ENCODE results near the gene SEMA6A.

SEMA6A gene

GRCh38 chr5:116428413-116428812, 146.2 kb downstream of the SEMA6A start:
- no peak for DNase-seq

DNA sequence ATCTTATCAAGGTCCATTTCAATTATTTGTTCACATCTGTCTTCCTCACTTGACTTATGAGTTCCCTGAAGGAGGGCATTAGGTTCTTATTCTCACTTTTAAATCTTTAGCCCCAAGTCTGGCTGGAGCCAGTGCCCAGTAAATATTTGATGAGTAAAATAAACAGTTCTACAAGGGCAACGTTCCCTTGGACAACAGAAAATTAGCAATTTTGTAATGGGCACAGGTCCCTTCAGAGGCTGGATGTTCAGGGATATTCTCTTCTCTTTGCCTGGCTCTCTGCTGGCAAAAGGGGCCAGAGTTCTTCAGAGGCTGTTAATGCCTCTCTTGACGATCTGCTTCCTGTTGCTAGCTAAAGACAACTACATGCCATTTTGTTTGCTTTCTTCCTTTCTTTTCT, 149.7 kb downstream of the SEMA6A start:
- no peak for DNase-seq

- no peak for DNase-seq
Measured at GRCh38 chr5:116424258-116424615, 150.4 kb downstream of the SEMA6A start.

GRCh38 chr5:116423587-116424257, 150.9 kb downstream of the SEMA6A start:
- DNase-seq, result no peak

- DNase-seq, result no peak
Measured at GRCh38 chr5:116423141-116423540, 151.5 kb downstream of the SEMA6A start.

- DNase-seq, result no peak
Measured at GRCh38 chr5:116421080-116421629, 153.5 kb downstream of the SEMA6A start.

DNA sequence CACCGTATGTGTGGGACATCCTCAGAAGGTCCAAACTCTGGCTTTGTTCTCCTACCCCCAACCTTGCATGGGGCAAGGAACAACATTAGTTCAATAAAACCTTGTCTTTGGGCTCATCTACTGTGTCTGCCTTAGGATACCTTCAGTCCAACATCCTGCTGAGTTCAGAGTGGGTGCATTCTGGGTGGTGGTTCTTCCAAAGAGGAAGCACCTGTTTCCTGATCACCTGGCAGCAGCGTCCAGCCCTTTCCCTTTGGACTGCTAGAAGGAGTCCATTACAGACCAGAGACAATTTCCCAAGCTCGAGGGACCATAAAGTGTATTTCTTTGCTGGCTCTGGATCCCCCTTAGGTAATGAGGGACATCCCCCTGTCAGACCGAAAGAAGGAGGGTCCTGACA, 154.1 kb downstream of the SEMA6A start:
- no peak for DNase-seq

DNA sequence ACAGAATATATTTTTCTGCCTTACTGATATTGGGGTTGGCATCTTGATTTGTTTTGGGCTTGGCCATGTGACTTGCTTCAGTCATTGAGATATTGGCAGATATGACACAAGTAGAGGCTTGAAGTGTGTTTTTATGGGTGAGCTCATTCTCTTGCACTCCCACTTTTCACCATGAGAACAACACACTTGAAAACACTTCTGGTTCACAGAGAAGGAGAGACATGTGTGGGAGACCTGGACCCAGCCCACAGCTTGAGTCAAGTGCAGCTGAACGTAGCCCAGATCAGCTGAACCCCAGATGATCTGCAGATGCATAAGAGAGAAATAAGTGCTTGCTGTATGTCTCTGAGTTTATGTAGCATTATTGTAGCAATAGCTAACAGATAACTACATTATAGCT, 155.4 kb downstream of the SEMA6A start:
- no peak for DNase-seq

GRCh38 chr5:116418774-116419173, 155.8 kb downstream of the SEMA6A start:
- DNase-seq, result no peak

DNA sequence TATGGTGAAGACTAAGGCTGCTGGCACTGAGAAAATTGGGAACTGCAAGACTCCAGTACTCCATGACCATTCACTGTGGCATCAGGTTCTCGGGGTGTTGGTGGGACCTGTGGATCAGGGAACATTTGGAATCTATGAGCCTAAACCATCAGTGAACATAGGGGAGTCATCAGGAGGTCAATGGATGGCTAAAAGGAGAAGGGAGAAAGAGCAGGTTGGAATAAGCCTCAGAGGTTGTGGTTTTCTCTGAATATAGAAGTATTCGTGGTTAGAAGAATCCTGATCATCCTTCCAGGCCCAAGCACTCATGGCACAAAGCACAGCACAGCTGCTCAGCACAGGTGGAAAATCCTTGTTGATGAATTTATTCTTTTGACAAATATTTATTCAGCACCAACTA, 156.6 kb downstream of the SEMA6A start:
- no peak for DNase-seq

- no peak for DNase-seq
Measured at GRCh38 chr5:116415989-116416388, 158.6 kb downstream of the SEMA6A start.

DNA sequence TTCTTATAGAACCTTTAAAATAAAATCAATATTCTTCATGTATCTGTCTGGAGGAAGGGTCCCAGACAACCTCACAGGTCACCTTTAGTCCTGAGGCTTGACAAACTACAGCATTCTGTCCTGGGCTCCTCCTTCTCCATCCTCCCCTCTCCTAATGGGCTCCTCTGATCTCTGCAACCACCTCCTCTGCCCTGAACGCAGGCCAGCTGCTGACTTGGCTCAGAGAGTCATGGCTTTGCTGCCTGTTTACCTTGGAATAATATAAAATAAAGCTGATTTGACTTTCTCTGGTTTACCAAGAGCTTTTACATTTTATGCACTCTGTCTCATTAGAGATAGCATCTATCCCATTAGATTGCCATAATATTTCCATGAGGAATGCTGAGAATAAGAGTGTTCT, 159.4 kb downstream of the SEMA6A start:
- no peak for DNase-seq

GRCh38 chr5:116411101-116411571, 163.5 kb downstream of the SEMA6A start:
- no peak for DNase-seq

DNA sequence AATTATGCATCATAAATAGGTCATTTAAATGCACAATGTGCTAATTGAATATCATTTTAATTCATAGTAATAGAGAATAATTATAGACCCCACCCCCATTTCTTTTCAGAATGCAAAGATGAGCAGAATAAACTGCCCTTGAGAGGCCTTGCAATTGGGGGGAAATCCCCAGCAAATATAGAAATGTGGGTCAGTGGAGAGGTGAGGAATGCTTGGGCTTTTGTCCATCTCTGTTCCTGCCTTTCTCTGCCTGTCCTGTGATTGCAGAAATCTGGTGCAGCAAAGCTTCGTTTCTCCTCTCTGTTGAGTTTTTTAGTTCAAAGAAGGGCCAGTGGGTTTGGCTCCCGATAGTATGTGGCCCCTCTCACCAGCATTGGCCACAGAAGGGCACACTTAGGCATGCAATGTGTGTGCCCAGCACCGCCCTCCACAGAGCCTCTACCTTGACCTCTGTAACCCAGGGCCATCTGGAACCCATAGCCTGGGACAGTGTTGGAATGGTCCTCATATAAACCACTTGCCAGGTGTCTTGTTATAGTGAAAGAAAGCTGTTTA, 164.2 kb downstream of the SEMA6A start:
- DNase-seq, result no peak

- DNase-seq, result no peak
Measured at GRCh38 chr5:116409591-116410296, 164.9 kb downstream of the SEMA6A start.

DNA sequence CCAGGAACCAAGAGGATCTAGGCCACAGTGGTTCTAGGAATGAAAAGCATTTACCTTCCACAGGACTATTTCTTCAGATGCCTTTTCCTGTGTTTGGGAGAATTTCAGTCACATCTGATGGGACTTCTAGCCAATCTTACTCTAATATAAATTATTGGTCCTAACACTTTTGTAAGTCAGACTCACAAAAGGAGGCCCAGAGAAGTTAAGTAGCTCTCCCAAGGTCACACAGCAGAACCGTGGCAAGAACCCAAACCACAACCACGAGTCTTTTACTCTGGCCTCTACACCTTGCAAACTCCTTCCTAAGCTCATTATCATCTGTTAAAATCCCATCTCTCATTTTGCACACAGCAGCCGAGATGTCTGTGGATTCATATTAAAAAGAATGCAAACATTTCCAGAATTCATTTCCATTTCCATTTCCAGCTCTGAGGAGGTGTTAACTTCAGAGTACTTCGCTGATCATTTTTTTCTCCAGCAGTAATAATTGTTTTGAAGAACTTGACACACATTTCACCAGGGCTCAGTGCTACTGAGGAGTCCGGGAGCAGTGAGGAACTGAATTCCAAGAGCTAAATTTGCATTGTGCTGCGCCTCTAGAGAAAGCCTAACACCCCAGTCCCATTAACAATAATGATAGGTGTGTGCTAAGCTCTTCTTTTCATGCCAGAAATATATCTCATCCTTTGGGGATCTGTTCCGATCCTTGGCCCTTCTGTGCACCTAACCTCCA, 168.1 kb downstream of the SEMA6A start:
- no peak for DNase-seq

- no peak for DNase-seq
Measured at GRCh38 chr5:116404792-116405191, 169.8 kb downstream of the SEMA6A start.

DNA sequence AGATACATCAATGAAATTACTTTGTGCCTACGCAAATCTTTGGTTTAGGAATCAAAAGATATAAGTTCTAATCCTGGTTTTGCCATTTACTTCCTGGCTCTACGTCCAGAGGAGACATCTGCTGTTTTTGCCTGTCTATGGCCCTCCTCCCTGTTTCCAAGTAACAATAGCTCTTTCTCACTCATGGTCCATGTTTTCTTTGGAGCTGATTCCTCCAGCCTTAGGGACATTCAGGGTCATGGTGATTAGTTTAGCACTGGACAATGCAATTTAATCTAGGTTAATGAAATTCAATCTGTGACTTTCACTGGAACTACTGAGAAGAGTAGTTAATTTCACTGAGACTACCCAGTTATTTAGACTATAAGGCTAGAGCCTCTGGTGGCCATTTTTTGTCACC, 170.6 kb downstream of the SEMA6A start:
- DNase-seq, result no peak

DNA sequence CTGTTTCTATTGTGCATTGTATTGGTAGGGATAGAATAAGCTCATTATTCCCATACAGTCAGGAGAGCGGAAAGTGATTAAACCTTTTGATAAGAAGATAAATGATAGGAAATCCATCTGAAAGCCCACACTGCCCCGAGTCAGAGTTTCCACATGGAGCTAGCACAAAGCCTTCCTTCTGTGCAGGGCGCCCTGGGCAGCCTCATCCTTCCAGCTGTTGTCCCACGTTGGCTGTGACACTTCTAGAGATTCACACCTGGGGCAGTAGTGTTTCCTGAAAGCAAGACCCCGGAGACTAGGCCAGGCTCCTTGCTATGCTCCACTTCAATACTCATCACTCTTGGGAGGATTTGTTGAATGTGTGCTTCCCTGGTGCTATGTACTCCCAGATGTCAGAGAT, 172.4 kb downstream of the SEMA6A start:
- DNase-seq, result no peak

DNA sequence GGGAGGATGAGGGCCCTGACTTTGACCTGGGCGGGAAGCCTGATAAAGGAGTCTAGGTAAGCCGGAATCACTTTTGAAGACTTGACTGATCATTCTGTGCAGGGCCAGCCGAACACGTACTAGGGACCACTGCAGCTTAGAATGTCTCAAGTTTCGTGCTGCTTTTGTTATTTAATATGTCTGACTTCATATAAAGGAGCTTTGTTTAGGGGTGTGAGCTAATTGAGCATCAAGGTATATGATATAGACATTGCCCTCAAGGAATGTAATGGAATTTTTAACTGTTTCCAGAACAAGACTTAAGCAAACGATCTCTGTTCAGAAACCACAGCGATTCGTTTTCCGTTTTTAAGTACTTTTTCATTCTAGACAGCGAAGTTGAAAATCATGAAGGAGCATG, 173.0 kb downstream of the SEMA6A start:
- no peak for DNase-seq

- no peak for DNase-seq
Measured at GRCh38 chr5:116396476-116397099, 178.0 kb downstream of the SEMA6A start.

- no peak for DNase-seq
Measured at GRCh38 chr5:116395631-116396203, 178.9 kb downstream of the SEMA6A start.

GRCh38 chr5:116395226-116395625, 179.4 kb downstream of the SEMA6A start:
- DNase-seq, result no peak

All from activated effector memory CD4-positive, alpha-beta T cell treated with anti-CD3 and anti-CD28 coated beads, Interleukin-2, amount 50 U/mL, for 16 hours (primary cell).